Stimulated activated CD4-positive, alpha-beta T cell treated with anti-CD3 and anti-CD28 coated beads, TNF-alpha, amount 100 ng/mL, for 24 hours (primary cell): ENCODE data around the gene TRIM29.
A peak's percentile ranks its signal among the peaks of the same experiment; 100 is the strongest.

Source experiments
- DNase-seq, 3 experiments: peaks; one replicate each; pipeline ENCODE4 v3.0.0-alpha.2; 2020; ENCODE audit warnings: low read depth in 3 of 3

TRIM29 gene

DNA sequence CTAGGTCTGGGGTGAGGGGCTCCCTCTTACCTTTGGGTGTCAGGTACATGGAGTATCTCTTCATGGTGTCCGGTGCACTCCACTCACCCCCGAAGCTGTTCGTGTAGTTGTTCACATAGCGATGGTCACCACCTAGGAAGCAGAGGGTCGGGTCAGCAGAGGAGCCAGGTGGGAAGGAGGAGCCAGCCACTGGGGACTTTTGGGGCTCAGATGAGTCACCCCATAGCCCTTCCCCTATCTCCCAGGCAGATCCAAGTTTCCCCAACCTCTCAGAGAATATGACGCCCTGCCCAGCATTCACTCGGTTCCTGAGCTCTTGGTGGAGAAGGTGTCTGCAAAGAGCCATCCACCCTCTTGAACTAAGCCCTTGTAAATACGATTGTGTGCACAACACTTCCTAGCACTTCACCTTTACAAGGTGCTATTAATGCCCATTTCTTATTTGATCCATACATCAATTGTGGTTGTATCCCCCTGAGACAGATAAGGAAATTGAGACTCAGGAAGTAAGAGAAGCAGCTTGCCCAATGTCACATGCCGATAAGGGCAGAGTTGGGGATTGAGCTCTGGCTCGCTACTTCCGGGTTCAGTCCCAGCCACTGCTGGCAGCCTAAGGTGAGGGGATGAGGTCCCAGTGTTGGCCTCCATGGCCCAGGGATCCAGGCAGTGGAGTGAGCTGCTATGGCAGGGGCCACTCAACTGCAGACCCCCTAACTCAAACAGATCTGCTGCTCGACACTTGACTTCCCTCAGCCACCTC is 14.8 kb downstream of the TRIM29 start:
- no peak for DNase-seq

DNA sequence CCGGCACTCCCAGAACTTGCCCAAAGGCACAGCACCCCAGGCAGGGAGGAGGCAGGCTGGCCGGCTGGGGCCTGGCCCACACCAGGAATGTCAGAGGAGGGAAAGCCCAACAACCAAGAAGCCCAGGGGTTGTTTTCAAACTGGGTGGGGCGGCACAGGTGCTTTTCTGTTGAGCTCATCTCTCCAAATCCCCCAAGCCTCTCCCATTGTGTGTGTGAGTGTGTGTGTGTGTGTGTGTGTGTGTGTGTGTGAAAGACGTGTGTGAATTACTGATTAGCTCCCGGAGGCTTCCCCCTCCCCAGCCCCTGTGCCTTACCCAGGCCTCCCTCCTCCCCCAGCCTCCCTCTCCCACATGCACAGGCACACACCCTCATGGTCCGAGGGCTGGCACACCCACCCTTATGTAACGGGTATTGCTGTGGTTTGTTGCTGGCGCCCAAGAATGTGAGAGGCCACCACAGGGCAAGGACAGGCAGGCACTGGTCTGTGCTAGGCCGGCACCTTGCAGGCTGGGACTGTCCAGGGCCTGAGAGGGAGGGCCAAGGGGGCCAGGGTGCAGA is 15.9 kb downstream of the TRIM29 start:
- no peak for DNase-seq

DNA sequence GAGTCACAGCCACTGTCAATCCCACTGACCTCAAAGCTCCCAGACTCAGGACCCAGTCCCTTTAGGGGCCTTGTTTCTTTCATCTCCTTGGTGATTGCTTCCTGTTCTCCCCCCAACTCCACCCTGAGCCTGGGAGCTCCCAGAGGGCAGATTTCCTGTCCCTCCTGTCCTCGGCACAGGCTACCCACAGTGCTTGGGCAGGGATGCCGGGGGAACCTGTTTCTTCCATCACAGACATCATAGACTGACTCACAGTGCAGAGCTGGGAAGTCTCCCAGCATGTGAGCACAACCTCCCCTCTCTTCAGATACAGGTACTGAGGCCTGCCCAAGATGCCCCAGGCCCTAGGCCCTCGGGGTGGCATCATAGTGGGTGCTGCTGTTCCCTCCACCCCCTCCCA is 16.6 kb downstream of the TRIM29 start:
- no peak for DNase-seq

DNA sequence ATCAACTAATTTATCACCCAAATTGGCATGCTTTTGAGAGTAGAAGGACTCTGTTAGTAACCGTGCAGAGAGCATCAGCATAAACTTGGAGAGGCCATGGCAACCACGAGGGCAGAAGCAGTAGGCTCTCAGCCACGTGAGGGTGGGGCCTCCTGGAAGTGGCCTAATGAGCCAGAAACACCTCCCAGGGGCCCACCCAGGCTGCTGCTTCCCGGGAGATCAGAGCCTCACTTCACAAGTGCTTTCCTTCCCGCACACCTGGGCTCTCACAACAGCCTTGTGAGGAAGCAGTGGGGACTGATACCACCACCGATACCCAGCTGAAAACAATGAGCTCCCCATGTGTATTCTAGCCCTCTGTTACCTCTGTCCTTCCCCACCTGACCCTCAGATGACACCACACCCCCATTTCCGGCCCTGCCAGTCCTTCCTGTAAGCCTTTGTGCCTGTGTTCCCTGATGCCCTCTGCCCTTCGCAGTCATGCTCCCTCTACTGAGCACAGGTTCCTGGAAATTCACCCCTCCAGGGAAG is 17.0 kb downstream of the TRIM29 start:
- no peak for DNase-seq

DNA sequence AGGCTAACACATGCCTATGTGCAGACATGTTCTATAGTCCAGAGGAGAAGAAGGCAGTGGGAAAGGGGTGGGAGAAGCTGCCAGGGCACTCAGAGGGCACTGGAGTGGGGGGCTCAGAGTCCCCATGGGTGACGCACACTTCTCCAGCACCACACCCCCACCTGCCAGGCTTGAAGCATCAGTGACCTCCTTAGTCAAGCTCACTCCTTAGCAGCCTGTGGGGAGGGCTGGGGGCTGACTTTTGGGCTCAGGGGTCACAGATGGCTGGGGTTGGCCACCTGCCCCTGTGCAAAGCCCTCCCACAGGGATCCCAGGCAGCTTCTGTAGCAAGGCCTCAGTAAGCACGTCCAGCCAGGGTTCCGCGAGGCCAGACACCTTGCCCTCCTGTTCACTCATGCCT is 18.8 kb downstream of the TRIM29 start:
- DNase-seq = no peak

DNA sequence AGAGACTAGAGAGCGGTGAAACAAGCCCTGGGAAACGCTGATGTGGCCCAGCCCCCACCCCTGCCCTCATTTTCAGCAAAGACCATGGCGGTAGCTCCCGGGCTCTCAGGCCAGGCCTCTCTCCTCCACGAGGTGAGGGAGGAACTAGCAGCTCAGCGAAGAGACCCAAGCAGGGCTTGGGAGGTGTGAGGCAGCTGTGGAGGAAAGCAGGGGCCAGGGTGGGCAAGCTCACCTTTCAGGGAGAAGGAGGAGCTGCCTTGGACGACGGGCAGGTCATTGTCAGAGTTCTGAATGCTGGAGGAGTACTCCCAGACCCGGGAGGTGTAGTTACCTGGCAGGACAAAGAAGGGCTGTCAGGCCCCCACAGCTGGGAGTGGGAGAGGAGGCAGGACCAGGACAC is 19.9 kb downstream of the TRIM29 start:
- no peak for DNase-seq

DNA sequence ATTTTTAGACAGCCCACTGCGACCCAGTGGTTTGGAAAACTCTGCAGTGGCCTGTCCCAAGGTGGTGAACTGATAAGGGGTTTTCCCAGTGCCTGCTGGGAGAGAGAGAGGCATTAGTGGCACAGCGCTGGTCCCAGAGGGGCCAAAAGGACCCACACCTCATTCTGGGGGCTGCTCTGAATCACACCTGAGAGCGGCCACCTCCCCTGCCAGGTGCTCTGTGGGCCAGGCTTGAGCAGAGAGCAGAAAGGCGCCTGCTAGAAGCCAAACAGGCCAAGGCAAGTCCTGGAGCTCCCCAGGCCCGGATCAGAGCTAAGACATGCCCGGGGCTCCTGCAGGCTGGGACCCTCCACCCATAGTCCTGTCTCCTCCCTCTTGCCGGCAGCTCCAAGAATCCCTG is 20.9 kb downstream of the TRIM29 start:
- no peak for DNase-seq

DNA sequence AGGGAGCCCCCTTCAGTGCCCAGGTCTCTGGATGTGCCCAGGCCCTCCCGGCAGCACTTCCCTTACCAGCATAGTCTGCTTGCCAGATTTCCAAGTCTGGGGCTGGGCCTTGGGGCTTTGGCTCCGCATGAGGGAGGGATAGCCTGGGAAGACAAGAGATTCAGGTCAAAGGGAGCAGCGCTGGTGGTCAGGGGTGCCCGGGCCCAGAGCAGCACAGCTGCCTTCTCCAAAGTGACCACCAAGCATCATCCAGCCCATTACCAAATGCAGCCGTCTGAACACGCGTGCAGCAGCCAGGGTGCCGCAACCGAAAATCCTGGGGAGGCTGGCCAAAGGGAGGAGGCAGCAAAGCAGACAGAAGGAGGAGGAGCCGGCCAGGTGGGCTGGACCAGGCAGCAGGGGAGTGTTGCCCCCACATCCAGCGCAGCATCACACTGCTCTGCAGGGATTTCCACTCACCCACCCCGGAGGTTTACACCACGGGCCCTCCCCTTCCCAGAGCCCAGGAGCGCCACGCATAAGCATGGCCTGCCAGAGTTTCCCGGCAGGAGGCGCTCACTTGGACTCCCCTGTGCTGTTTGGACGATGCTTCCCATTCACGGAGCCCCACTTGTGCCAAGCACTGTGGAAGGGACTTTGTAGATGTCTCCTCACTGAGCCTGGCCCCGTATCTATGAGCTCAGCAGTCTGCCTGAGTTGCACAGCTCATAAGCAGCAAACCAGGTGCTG is 22.5 kb downstream of the TRIM29 start:
- no peak for DNase-seq

DNA sequence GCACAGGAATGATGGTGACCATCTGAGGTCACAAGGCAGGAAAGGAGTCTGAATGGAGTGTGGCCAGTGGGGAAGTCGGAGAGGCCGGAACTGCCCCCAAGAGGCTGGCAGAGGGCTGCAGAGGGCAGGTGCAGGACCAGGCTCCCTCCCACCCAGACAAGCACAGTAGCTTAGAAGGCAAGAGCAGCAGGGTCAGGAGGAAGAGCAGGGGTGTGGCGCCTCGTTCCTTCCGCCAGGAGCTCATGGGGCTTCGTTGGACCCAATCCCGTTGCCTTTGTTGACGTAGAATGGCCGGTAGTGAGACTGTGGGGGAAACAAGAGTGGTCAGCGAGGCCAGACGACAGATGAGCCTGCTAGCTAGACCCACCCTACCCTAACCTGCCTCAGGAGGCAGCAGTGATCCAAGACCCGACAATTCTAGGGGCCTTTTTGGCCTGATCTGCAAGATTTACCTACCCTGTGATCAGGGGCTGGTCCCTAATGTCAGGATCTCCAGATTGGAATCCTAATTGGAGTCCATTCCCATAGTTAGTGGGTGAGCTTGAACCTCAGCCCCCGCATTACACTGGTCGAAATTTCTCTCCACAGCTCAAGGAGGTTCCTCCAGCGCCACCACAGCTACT is 25.6 kb downstream of the TRIM29 start:
- no peak for DNase-seq

DNA sequence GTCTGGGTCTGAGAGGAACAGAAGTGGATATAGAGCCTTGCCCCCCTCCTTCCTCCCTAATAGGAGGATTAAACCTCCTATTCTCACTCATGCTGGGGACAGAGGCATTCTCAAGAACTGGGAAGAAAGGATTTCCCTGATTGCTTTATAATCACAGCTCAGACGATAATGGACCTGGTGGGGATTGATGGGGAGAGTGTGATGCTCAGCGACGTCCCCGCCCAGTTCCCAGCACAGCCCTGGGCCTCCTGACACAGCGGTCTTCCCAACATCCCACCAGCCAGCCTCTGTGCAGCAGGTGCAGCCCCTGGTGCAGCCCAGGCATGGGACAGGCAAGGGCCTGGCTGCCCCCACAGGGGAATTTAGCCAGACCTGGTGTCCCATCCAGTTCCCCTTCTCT is 28.4 kb downstream of the TRIM29 start:
- DNase-seq = no peak

DNA sequence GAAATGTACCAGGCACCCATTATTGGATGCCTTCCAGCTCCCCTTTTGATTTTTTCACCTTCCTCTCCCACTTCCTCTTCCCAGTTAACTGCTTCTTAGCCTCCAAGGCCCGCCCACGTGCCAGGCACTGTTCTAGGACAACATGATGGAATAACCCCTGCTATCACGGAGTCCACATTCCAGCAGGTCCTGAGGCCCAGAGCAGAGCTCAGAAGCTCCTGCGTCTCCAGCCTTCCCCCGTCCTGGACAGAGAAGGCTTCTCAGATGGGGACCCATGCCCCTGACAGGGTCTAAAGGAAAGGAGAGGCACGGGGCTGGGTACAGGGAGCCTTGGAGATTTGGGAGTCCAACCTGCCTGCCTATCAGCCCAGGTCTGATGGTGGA is 29.1 kb downstream of the TRIM29 start:
- DNase-seq = no peak

DNA sequence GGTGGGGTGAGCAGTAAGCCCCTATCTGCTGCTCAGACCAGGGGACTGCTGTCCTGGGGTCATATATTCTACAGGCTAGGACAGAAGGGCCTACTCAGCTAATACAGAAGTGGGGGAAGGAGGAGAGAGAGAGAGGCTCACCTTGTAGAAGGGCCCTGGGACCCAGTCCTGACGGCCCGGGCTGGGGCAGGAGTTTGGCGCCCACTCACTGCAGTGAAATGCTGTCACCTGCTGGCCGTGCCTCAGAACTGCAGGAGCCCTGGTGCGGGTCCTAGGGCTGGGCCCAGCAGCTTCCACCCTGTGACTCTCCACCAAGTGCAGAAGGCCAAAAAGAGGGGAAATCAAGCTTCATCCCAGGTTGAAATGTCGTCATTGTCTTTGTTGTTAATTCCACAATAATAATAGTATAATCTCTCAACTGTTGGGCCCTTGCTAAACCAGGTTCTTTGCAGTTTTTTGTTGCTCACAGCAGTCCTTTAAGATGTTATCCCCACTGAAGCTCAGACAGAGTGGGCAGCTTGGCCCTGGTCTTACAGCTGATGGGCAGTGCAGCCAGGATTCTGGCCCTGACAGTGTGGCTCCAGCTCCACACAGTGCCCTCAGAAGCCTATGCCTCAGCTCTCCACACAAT is 29.6 kb downstream of the TRIM29 start:
- peak; percentile 29 to 65 (median 31) for DNase-seq

DNA sequence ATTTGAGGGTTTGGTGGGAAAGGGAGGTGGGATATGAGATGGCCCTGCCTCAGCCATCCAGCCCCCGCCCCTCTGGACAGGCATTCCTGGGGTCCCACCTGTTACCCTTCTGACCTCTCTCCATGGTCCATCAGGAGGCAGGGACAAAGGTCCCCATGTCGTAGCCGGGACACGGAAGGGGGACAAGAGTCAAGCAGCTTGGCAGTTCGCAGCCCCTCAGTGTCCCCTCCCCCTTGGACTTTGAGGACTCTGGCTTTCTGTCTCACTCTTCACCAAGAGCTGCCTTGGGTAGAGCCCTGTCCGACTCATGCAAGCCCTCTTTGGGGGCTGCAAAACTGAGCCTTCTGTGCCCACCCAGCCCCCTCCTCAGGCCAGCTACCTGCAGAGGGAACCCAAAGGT is 30.2 kb downstream of the TRIM29 start:
- DNase-seq = no peak

DNA sequence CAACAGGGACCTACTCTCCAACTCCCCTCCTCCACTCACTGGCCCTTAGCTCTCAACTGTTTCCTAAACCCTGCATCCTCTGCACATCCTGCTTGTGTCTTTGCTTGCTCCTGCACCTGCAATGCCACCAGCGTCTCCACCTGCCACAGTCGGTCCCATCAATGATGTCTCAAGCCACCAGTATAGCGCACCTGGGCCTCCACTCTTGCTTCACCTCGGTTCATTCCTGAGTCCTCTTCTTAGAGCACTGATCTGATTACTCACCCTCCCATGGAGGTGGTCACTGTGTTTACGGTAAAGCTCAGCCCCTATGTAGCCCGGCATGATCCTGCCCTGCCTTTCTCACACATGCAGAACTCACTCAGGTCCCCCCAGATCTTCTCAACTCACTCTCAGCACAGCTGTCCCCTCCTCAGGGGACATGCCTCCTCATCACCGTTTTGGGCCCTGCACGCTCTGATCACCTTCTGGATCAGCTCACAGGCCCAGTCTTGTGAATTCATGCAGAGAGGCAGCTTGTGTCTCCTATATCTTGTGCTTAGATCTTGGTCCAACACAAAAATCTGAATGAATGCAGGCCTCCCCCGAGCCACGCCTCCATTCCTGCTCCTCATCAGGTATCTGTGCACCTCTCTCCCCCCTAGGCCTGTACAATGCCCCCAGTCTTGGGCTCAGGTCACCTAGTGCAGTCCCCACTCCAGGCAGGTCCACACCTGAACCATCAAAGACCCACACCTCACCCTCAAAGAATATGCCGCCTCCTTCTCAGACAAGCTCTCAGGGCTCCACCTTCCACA is 31.4 kb downstream of the TRIM29 start:
- no peak for DNase-seq

DNA sequence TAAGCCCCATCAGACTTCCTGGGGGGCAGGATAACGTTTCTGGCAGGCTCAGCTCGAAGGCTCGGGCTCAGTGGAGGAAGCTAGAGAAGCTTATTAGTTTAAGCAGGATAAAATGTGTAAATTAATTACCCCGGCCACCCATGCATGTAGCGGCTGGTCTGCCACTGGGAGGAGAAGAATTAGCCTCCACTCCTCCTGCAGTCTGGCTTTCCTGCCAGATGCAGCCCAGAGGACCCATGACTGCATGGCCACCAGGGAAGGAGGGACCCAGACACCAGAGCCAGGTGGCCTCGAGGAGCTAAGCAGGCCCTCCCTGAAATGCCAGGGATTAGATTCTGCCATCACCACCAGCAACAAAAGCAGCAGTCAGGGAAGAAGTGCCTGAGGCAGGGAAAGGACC is 32.3 kb downstream of the TRIM29 start:
- DNase-seq = no peak

DNA sequence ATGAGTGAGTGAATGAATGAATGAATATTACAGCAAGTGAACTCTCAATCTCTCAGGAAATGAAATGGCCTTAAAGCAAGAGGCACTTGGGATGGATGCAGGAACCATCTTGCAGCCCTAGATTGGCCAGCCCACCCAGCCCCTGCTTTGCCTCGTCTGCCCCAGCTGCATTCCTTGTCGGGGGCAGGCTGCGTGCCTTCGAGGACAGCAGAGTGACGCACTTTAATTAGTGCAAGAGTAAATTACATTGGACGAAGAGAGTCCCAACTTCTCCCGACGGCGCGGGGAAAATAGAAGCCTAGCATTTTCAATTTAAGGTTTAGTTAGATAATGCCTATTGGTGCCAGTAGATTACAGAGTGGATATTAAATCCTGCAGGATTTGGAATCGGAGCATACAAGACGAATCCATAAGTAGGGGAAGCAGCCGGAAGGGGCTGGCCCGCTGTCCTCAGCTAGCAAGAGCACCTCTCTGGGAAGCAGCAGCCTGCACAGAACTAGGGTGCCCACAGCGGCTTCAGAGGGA is 33.8 kb downstream of the TRIM29 start:
- DNase-seq = no peak

DNA sequence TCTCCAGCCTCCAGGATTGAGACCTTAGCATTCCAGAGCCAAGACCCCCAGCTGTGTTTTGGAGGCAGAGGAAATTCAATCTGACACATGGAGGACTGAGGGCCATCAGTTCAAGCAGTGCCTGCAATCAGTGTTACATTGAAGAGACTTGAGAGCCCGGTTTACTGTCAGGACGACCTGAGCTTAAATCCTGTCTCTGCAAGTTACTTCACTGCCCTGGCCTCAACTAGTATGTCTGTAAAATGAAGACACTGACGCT is 35.1 kb downstream of the TRIM29 start:
- DNase-seq = no peak

DNA sequence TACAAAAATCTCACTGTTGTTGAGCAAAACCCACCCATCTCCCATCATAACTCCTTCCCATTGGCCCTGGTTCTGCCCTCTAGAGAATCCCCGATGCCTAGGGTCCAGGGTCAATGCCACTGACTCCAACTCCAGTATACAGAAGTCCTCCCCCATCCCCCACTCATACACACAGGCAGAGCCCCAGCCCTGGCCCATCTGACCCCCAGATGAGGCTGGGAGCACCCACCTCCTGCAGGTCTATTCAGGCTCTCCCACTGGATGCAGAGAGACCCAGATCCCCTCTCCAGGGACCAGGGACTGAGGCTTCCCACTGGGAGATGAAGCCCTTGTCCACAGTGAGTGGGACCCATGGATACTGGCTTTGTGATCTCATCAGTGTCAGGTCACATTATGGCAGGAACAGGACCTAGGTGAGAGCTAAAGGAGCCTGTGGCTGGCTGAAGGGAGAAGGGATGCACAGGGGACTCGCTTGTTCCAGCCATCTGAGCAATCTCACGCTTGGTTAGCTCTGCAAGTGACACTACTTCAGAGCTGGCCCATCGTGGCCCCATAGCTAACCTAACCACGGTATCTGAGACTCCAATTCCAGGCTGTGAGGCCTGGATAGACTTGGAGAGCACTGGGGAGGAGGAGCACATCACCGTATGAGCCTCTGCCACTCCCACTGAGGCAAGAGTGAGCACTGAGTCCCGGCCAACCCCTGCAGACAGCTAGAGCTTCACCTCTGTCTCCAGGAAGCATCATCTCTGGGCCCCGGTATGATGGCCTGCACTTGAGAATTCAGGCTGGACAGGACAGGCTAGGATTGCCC is 35.7 kb downstream of the TRIM29 start:
- DNase-seq = no peak

DNA sequence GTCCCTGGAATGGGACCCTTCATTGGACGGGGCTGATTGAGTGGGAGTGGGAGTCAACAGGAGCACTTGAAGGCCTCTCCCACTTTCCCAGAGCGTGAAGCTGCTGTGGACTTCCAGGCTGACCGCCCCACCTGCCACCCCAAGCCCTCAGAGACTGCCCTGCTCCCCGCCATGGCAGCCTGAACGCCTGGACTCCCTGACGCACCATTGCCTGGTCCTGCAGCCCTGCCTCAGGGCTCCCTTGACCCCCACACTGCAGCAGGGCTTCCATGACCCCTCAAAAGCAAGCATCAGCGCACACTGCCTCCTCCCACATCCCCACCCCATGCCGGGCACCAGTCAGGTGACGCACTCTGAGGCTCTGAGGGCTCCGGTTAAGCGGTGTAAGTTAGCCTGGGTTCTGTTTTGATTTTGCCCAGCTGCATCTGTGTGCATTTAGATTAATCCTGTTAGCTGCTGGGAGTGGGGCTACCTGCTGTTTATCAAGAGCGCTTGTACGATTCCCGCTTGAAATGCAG is 39.4 kb downstream of the TRIM29 start:
- no peak for DNase-seq

DNA sequence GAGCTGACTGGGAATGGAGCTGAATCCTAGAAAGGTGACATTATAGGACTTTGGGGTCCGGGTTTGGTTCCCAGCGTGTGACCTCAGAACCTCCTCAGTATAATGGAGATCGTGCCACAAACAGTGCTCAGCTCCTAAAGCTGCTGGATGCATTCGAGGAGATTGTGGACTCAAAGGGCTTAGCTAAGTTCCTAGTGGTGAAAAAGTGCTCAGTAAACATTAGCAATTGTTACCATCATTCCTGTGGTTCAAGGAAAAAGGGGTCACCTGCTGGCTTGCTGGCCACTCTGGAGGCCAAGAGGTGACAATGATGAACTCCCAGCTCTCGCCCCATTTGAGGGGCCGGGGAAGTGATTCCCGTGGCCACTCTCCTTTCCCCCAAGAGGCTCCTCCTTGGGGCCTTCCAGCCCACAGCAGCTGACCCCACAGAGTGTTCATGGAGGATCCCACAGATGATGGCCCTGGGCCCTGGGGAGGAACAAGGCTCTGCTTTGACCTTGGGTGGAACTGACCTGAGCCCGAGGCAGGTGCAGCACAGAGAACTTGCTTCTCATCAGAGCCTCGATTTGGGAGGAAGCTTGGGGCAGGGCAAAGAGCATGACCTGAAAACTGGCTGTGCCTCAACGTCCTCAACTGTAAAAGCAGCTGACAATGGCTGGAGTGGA is 40.1 kb downstream of the TRIM29 start:
- no peak for DNase-seq
